ENCODE measurements around the gene GSK3B. TPM values are rescaled to one million over a fixed set of nuclear protein-coding genes. Genes with fewer than 3 reads are reported as not detected.
A peak's percentile ranks its signal among the peaks of the same experiment; 100 is the strongest.

GSK3B gene
- total and polyA plus RNA-seq, 2 donors (not counting 3 experiments of a cell fraction or from before 2014, with no cell fraction given): 22.1 to 50.1 TPM

GRCh38 chr3:119809249-119810017 lies 284.8 kb downstream of the GSK3B start:
- Histone ChIP-seq H3K4me3 (replicated peaks in 1 of 3; ENCODE audit: insufficient read depth in 1 of 3, low read depth in 1 of 3, low read length in 3 of 3) (peak overlapping the region in 2 of 3 experiments; percentile 0 to 35), H4K20me1 (replicated peaks; ENCODE audit: control insufficient read depth, extremely low read depth, insufficient read depth, low read length) (no peaks in the 10 kb centered on the region), H3K27me3 (ENCODE audit: control insufficient read depth in 2 of 2, insufficient read depth in 2 of 2, low read length in 2 of 2) (no peaks in the 10 kb centered on the region), H3K36me3 (ENCODE audit: control insufficient read depth in 2 of 2, extremely low read depth in 1 of 2, insufficient read depth in 2 of 2, low read length in 2 of 2) (no peaks in the 10 kb centered on the region), H2AFZ (ENCODE audit: low read depth, low read length) (peak overlapping the region; percentile 89), H3K4me1 (ENCODE audit: control insufficient read depth, extremely low read depth, insufficient read depth, low read length) (peaks cover 7% of the 10 kb centered on the region), H3K27ac (ENCODE audit: insufficient read depth, low read depth, low read length) (no peak overlapping the region), H3K79me2 (ENCODE audit: control insufficient read depth, insufficient read depth, low read length) (no peaks in the 10 kb centered on the region), H3K9me3 (replicated peaks; ENCODE audit: control insufficient read depth, insufficient read depth, low read length) (no peaks in the 10 kb centered on the region), H3K9me1 (replicated peaks; ENCODE audit: control insufficient read depth, extremely low read depth, insufficient read depth, low read length) (no peaks in the 10 kb centered on the region), H3K4me2 (ENCODE audit: insufficient read depth, low read length) (peak overlapping the region; percentile 47), H3K9ac (replicated peaks; ENCODE audit: extremely low read depth, insufficient read depth, low read length) (no peak overlapping the region)
- dilution Hi-C loops (cut with MboI; ENCODE audit: extremely low pct_ligation_motif_present, low sequenced_read_pairs) (no loop called here), intact Hi-C loops (cut with micrococcal nuclease) (no loop called here)
- FAIRE-seq (peak; percentile 52), DNase-seq (ENCODE audit: low read depth, low spot score) (no peak)
- POLR2A ChIA-PET: no interaction called here
- no peak for TF ChIP-seq POLR2AphosphoS5 (IDR thresholded peaks at IDR 0.05; ENCODE audit: insufficient read depth, low read depth, low read length)
- TF ChIP-seq CTCF (IDR thresholded peaks at IDR 0.05; ENCODE audit: extremely low read depth in 1 of 2, insufficient read depth in 1 of 2, low read depth in 1 of 2, low read length in 2 of 2): no peak
- TF ChIP-seq FOS (IDR thresholded peaks at IDR 0.05; ENCODE audit: borderline replicate concordance, insufficient read depth, low read length): no peak
- TF ChIP-seq EZH2 (IDR thresholded peaks at IDR 0.05; ENCODE audit: borderline replicate concordance, low read depth, low read length, severe bottlenecking): no peak
- TF ChIP-seq POLR2A (IDR thresholded peaks at IDR 0.05; ENCODE audit: low read depth, low read length): no peak
- TF ChIP-seq JUN (IDR thresholded peaks at IDR 0.05; ENCODE audit: borderline replicate concordance, insufficient read depth, insufficient read length, low read depth): no peak
- TF ChIP-seq MYC (IDR thresholded peaks at IDR 0.05; ENCODE audit: low read depth, low read length): no peak
- no peak for TF ChIP-seq MAX (IDR thresholded peaks at IDR 0.05; ENCODE audit: insufficient read depth, insufficient read length)
- no peak for TF ChIP-seq GATA2 (IDR thresholded peaks at IDR 0.05; ENCODE audit: insufficient read depth, insufficient read length, low read depth, low read length)
- BruUV-seq (replicated peaks): no TSS peak
- CTCF ChIA-PET: interaction anchor here (1.0 to 1.8 kb wide), 4 partner anchors 9 to 120 kb away, joined by 3 to 5 read pairs (median 4); no protein-coding TSS in a partner anchor
